Thyroid gland (tissue), 4 donors: ENCODE results near the gene RFC3. TPM values are rescaled to one million over a fixed set of nuclear protein-coding genes. Genes with fewer than 3 reads are reported as not detected.

Experiments used
- DNase-seq, 2 donors: peaks; one replicate each; pipeline ENCODE4 v3.0.0-alpha.2; 2019
- H3K27ac ChIP-seq, 3 donors: fragments of 200-600 bp; sonication (generic); 1 replicate in 2 of 3; 2 replicates in 1 of 3; pipeline ENCODE4 v1.5.1; 2016 to 2019; ENCODE audit warnings: mild to moderate bottlenecking in 1 of 3, moderate library complexity in 1 of 3
- H3K27me3 ChIP-seq: fragments of 200-600 bp; sonication (generic); one replicate; pipeline ENCODE4 v1.5.1; 2019
- H3K36me3 ChIP-seq, 2 donors: fragments of 200-600 bp; sonication (generic); one replicate each; pipeline ENCODE4 v1.5.1; 2016 to 2019
- H3K4me1 ChIP-seq, 2 donors: fragments of 200-600 bp; sonication (generic); one replicate each; pipeline ENCODE4 v1.5.1; 2017 to 2019
- H3K4me3 ChIP-seq, 3 donors: fragments of 200-600 bp; sonication (generic); replicated peaks in 1 of 3; 1 replicate in 2 of 3; 2 replicates in 1 of 3; pipeline ENCODE4 v1.5.1; 2016; ENCODE audit warnings: mild to moderate bottlenecking in 1 of 3
- H3K9me3 ChIP-seq: fragments of 200-600 bp; sonication (generic); one replicate; pipeline ENCODE4 v1.5.1; 2017
- CTCF ChIP-seq, 6 experiments: fragments of 200-600 bp in 3 of 6; fragments of 450-650 bp in 3 of 6; sonication (generic) in 3 of 6; IDR thresholded peaks; one replicate each; pipeline ENCODE4 v1.5.1; 2016 to 2019; ENCODE audit warnings: antibody characterized with exemption in 6 of 6, mild to moderate bottlenecking in 2 of 6, inconsistent platforms in 1 of 6, moderate library complexity in 1 of 6
- POLR2A ChIP-seq, 2 donors: fragments of 450-650 bp; IDR thresholded peaks; one replicate each; pipeline ENCODE4 v1.6.1; 2017; ENCODE audit warnings: antibody characterized with exemption in 2 of 2, mild to moderate bottlenecking in 2 of 2, moderate library complexity in 1 of 2
- WGBS, 2 donors: methylation state at CpG; one replicate each; pipeline ENCODE4 v1.1.5; 2017; 5-methylcytosine and 5-hydroxymethylcytosine counted together
- intact Hi-C: fragments of 100-400 bp; cut with DNase I; formaldehyde crosslinking; loops from one replicate; pipeline ENCODE4 v1.15.1; 2023
- total RNA-seq, 4 donors: library from RNA; depleted of rRNA; stranded (reverse); fragments of >200 nt; gene quantifications; one replicate each; pipeline ENCODE4 v1.2.3, GENCODE V29; 2016

Gene RFC3
- total RNA-seq, 4 donors from 2014 or later = 7.4 to 13.3 (median 9.8) TPM

GRCh38 chr13:33842986-33843385, 25.0 kb downstream of the RFC3 start:
- no peak overlapping the region for H3K4me3 ChIP-seq
- intact Hi-C loops = no loop called here
- no peaks in the 10 kb centered on the region for H3K36me3 ChIP-seq
- no peaks in the 10 kb centered on the region for H3K4me1 ChIP-seq
- no peaks in the 10 kb centered on the region for H3K9me3 ChIP-seq
- TF ChIP-seq POLR2A (IDR thresholded peaks at IDR 0.05) (no peak), CTCF (IDR thresholded peaks at IDR 0.05) (no peak)
- H3K27ac ChIP-seq = no peak overlapping the region
- no peak for DNase-seq
- no peaks in the 10 kb centered on the region for H3K27me3 ChIP-seq

DNA sequence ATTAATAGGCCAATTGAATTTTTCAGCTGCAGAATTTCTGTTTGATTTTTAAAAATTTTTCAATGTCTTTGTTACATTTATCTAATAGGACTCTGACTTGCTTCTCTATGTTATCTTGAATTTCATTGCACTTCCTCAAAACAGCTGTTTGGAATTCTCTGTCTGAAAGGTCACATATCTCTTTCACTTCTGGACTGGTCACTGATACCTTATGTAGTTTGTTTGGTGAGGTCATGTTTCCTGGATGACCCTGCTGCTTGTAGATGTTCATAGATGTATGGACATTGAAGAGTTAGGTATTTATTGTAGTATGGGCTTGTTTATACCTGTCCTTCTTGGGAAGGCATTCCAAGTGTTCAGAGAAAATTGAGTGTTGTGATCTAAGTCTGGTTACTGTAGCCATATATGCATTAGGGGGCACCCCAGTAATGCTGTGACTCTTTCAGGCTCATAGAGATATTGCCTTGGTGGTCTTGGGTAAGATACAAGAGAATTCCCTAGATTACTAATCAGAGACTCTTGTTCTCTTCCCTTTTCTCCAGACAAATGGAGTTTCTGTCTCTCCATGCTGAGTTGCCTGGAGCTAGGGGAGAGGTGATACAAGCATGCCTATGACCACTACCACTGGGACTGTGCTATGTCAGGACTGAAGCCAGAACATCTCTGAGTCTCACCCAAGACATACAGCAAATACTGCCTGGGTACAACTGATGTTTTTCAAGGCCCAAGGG, 27.8 kb downstream of the RFC3 start:
- Histone ChIP-seq H3K27ac (no peak overlapping the region), H3K27me3 (no peaks in the 10 kb centered on the region), H3K4me3 (no peak overlapping the region), H3K4me1 (no peaks in the 10 kb centered on the region), H3K36me3 (no peaks in the 10 kb centered on the region), H3K9me3 (no peaks in the 10 kb centered on the region)
- no peak for DNase-seq
- no peak for TF ChIP-seq CTCF (IDR thresholded peaks at IDR 0.05)
- no peak for TF ChIP-seq POLR2A (IDR thresholded peaks at IDR 0.05)
- intact Hi-C loops = no loop called here

- no peaks in the 10 kb centered on the region for H3K9me3 ChIP-seq
- WGBS, 2 donors = 97 to 100% methylated on average over 8 to 10 of the region's 10 CpGs
- H3K36me3 ChIP-seq = no peaks in the 10 kb centered on the region
- intact Hi-C loops = no loop called here
- no peak overlapping the region for H3K27ac ChIP-seq
- no peaks in the 10 kb centered on the region for H3K4me1 ChIP-seq
- no peaks in the 10 kb centered on the region for H3K27me3 ChIP-seq
- no peak overlapping the region for H3K4me3 ChIP-seq
- no peak for TF ChIP-seq POLR2A (IDR thresholded peaks at IDR 0.05)
- TF ChIP-seq CTCF (IDR thresholded peaks at IDR 0.05) = no peak
- DNase-seq = no peak
These were observed 28.5 kb downstream of the RFC3 start for GRCh38 chr13:33846303-33847062.

GRCh38 chr13:33849211-33849610, 31.3 kb downstream of the RFC3 start:
- TF ChIP-seq CTCF (IDR thresholded peaks at IDR 0.05) (no peak), POLR2A (IDR thresholded peaks at IDR 0.05) (no peak)
- DNase-seq = no peak
- Histone ChIP-seq H3K27me3 (no peaks in the 10 kb centered on the region), H3K27ac (no peak overlapping the region), H3K36me3 (no peaks in the 10 kb centered on the region), H3K9me3 (no peaks in the 10 kb centered on the region), H3K4me1 (no peaks in the 10 kb centered on the region), H3K4me3 (no peak overlapping the region)
- intact Hi-C loops = no loop called here

- intact Hi-C loops = no loop called here
- Histone ChIP-seq H3K27ac (no peak overlapping the region), H3K4me1 (no peaks in the 10 kb centered on the region), H3K4me3 (no peak overlapping the region), H3K36me3 (no peaks in the 10 kb centered on the region), H3K9me3 (no peaks in the 10 kb centered on the region), H3K27me3 (no peaks in the 10 kb centered on the region)
- 92 to 94% methylated on average over 3 of the region's 3 CpGs for WGBS, 2 donors
- DNase-seq = no peak
- TF ChIP-seq POLR2A (IDR thresholded peaks at IDR 0.05) (no peak), CTCF (IDR thresholded peaks at IDR 0.05) (no peak)
These were observed 37.5 kb downstream of the RFC3 start for GRCh38 chr13:33855371-33855895.
